Measurements from ENCODE around the gene BET1L.
"Not testable (repeated sequence)": the region's sequence is repeated elsewhere in the genome, so short reads cannot be mapped to it uniquely, and the experiment has no call there.

Gene BET1L

GRCh38 chr11:190546-190945 is 16.7 kb downstream of the BET1L start:
- not testable (repeated sequence) for H3K9ac ChIP-seq (ENCODE audit: low read length)

GRCh38 chr11:189843-190311 is 17.3 kb downstream of the BET1L start:
- H3K27ac ChIP-seq (ENCODE audit: low read depth, low read length); H3K9ac ChIP-seq (ENCODE audit: low read length): not testable (repeated sequence)

More at GRCh38 chr11:190546-190945, 16.7 kb downstream of the BET1L start:
- not testable (repeated sequence) for H3K36me3 ChIP-seq (ENCODE audit: control insufficient read depth, insufficient read depth, low read length); H3K27me3 ChIP-seq (ENCODE audit: control insufficient read depth, insufficient read depth, low read length); H3K4me1 ChIP-seq (ENCODE audit: control insufficient read depth, insufficient read depth, low read length); H3K9me3 ChIP-seq (ENCODE audit: control insufficient read depth, insufficient read depth, low read depth, low read length); H3K4me3 ChIP-seq (ENCODE audit: low read depth, low read length); H3K27ac ChIP-seq (ENCODE audit: low read depth, low read length)

DNA sequence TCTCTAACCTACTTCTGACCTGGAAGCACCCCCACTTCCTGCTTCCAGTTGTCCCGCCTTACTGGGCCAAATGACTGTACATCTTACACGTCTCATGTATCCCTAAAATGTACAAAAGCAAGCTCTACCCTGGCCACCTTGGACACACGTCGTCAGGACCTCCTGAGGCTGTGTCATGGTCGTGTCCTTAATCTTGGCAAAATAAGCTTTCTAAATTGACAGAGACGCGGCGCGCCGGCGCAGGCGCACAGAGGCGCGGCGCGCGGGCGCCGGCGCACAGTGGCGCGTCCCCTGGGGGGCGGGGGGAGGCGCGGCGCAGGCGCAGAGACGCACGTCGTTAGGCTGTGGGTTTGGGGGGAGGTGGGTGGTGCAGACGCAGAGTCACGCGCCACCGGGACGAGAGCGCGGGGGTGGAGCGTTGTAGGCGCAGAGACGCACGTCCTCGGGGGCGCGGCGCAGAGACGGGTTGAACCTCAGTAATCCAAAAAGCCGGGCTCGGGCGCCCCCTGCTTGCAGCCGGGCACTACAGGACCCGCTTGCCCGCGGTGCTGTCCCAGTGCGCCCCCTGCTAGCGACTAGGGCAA is 17.9 kb downstream of the BET1L start:
- not testable (repeated sequence) for H3K4me1 ChIP-seq (ENCODE audit: control insufficient read depth, insufficient read depth, low read length); H3K9me3 ChIP-seq (ENCODE audit: control insufficient read depth, insufficient read depth, low read depth, low read length); H3K36me3 ChIP-seq (ENCODE audit: control insufficient read depth, insufficient read depth, low read length); H3K27me3 ChIP-seq (ENCODE audit: control insufficient read depth, insufficient read depth, low read length); H3K27ac ChIP-seq (ENCODE audit: low read depth, low read length); H3K4me3 ChIP-seq (ENCODE audit: low read depth, low read length); H3K9ac ChIP-seq (ENCODE audit: low read length)

More at GRCh38 chr11:189843-190311, 17.3 kb downstream of the BET1L start:
- H3K36me3 ChIP-seq (ENCODE audit: control insufficient read depth, insufficient read depth, low read length); H3K9me3 ChIP-seq (ENCODE audit: control insufficient read depth, insufficient read depth, low read depth, low read length); H3K4me1 ChIP-seq (ENCODE audit: control insufficient read depth, insufficient read depth, low read length); H3K27me3 ChIP-seq (ENCODE audit: control insufficient read depth, insufficient read depth, low read length); H3K4me3 ChIP-seq (ENCODE audit: low read depth, low read length): not testable (repeated sequence)

- not testable (repeated sequence) for H3K9me3 ChIP-seq (ENCODE audit: control insufficient read depth, insufficient read depth, low read depth, low read length); H3K4me1 ChIP-seq (ENCODE audit: control insufficient read depth, insufficient read depth, low read length); H3K27ac ChIP-seq (ENCODE audit: low read depth, low read length); H3K4me3 ChIP-seq (ENCODE audit: low read depth, low read length); H3K27me3 ChIP-seq (ENCODE audit: control insufficient read depth, insufficient read depth, low read length); H3K36me3 ChIP-seq (ENCODE audit: control insufficient read depth, insufficient read depth, low read length); H3K9ac ChIP-seq (ENCODE audit: low read length)
Measured at GRCh38 chr11:180242-180641, 27.0 kb downstream of the BET1L start.

Measured in HUES6 (cell line).